Measurements from ENCODE around the gene WDFY4.
A peak's percentile ranks its signal among the peaks of the same experiment; 100 is the strongest.

Gene WDFY4

DNA sequence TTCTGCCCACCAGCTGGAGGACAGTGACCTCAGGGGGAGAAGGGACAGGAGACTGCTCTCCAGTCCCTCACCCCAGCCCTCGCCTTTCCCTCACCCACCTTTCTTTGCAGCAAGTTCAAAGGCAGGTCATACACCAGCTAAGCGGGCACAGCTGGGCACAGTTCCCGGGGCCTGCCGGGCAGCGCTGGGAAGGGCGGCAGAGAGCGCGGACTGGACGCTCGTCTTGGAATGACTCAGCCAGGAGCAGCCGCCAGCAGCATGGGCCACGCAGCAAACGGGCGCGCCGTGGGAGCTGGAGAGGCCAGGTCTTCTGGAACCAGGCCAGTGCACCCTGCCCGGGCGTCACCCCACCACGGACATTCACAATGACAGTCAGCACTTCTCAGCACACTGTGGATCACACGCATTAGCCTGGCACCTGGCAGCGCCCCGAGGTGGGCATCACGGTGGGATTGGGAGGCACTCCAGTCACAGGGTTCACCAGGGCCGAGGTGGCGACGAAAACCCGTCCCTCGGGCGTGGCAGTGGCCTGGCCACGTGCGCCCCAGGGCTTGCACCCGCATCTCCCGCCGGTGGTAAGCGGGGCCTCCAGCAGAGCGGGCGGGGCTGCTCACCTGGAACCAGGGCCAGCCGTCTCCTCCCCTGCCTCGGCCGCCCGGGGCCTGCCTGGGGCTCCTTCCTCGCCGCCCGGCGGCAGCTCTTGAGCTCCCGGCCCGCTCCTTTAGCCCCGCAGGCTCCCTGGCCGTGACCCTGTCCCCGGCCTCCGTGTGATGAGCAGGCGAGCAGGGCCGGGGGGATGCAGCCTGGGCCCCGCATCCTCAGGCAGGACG is 29.0 kb upstream of the WDFY4 start:
- Histone ChIP-seq H3K4me3 (peak overlapping the region; percentile 65), H3K9me3 (no peaks in the 10 kb centered on the region), H3K4me1 (peaks cover 35% of the 10 kb centered on the region), H3K27ac (no peak overlapping the region), H3K27me3 (peaks cover 33% of the 10 kb centered on the region), H3K9ac (peak overlapping the region; percentile 53), H3K4me2 (peak overlapping the region; percentile 96), H3K36me3 (no peaks in the 10 kb centered on the region), H4K20me1 (peaks cover 13% of the 10 kb centered on the region; the same call in 1 of the 2 replicates)
- no peak for TF ChIP-seq Cebpa-rat (IDR thresholded peaks at IDR 0.05)

DNA sequence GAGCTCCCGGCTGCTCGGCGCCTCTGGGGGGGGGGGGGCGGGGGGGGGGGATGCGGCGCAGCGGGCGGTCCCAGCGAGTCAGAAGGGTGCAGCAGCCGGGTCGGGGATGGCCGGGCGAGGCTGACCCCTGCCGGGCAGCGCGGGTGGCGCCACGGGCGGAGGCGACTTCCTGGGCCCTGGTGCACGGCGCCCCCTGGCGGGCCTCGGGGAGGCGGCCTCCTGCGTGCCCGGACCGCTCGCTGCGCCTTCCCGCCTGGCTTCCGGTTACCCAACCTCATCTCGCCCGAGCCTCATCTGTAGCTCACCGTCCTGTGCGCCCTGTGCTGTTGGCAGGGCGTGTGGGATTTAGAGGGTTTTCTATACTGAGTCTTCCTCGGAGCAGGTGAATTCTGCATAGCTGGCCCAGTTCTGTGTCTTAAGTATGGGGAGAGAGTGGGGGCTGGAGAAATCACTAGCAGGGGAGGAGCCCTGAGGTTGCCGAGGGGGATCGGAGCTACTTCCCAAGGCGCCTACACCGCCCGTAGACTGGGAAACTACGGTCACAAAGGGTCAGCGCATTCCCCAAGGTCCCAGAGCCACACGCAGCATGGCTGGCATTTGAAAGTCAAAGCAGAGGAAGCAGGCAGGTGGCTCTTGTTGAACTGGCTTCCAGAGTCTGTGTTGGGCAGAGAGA is 28.3 kb upstream of the WDFY4 start:
- Histone ChIP-seq H3K27ac (no peak overlapping the region), H3K9ac (peak overlapping the region; percentile 53)

DNA sequence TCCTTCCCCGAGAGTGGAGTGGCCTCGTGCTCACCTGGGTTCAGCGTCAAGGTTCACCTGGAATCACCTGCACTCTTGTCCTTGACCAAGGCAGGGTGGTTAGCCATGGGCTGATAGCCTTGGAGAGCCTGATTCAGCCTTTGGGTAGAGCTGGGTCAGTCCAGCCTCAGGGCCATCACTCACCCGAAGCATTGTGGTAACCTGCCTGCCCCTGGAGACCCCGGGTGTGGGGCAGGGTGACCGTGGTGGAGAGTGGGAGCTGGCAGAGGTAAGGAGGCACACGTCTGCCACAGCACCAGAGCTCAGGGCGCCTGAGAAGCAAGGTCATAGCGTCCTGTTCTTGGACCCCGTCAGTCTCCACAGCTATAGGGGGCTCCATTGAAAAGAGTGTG is 27.8 kb upstream of the WDFY4 start:
- Histone ChIP-seq H3K4me2 (peak overlapping the region; percentile 96), H3K27me3 (peaks cover 33% of the 10 kb centered on the region), H4K20me1 (peaks cover 13% of the 10 kb centered on the region; the same call in 1 of the 2 replicates), H3K4me3 (peak overlapping the region; percentile 65; the same call in 1 of the 2 replicates), H3K4me1 (peaks cover 24% of the 10 kb centered on the region), H3K36me3 (no peaks in the 10 kb centered on the region), H3K9ac (no peak overlapping the region), H3K27ac (no peak overlapping the region), H3K9me3 (no peaks in the 10 kb centered on the region)
- TF ChIP-seq Cebpa-rat (IDR thresholded peaks at IDR 0.05) = no peak

More for the DNA sequence above, 28.3 kb upstream of the WDFY4 start:
- peaks cover 13% of the 10 kb centered on the region; the same call in 1 of the 2 replicates for H4K20me1 ChIP-seq
- no peak for TF ChIP-seq Cebpa-rat (IDR thresholded peaks at IDR 0.05)
- H3K27me3 ChIP-seq = peaks cover 33% of the 10 kb centered on the region
- H3K4me3 ChIP-seq = peak overlapping the region; percentile 65
- no peaks in the 10 kb centered on the region for H3K36me3 ChIP-seq
- H3K4me2 ChIP-seq = peak overlapping the region; percentile 96
- H3K4me1 ChIP-seq = peaks cover 29% of the 10 kb centered on the region
- H3K9me3 ChIP-seq = no peaks in the 10 kb centered on the region

DNA sequence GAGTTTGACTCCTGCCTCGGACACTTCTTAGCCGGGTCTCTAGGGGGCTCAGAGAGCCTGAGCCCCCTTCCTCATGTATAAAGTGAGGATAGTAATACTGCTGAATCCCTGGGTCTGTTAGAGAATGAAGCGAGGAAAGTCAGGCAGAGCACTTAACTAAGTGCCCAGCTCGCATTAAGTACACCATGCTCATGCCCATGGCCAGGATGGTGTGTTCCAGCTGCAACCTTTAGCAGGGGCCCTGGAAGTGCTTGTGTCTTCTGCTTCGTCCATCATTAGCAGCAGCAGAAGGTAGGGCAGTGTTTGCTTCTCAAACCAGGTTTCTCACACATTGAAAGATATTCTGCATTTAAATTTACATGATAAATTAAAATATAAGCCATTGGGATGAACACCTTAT is 27.3 kb upstream of the WDFY4 start:
- H3K27me3 ChIP-seq = peaks cover 32% of the 10 kb centered on the region
- no peak overlapping the region for H3K9ac ChIP-seq
- peaks cover 13% of the 10 kb centered on the region; the same call in 1 of the 2 replicates for H4K20me1 ChIP-seq
- peaks cover 19% of the 10 kb centered on the region for H3K4me1 ChIP-seq
- H3K4me2 ChIP-seq = no peak overlapping the region
- no peaks in the 10 kb centered on the region for H3K36me3 ChIP-seq
- TF ChIP-seq Cebpa-rat (IDR thresholded peaks at IDR 0.05) = no peak
- no peaks in the 10 kb centered on the region for H3K9me3 ChIP-seq
- H3K27ac ChIP-seq = no peak overlapping the region
- no peak overlapping the region for H3K4me3 ChIP-seq

DNA sequence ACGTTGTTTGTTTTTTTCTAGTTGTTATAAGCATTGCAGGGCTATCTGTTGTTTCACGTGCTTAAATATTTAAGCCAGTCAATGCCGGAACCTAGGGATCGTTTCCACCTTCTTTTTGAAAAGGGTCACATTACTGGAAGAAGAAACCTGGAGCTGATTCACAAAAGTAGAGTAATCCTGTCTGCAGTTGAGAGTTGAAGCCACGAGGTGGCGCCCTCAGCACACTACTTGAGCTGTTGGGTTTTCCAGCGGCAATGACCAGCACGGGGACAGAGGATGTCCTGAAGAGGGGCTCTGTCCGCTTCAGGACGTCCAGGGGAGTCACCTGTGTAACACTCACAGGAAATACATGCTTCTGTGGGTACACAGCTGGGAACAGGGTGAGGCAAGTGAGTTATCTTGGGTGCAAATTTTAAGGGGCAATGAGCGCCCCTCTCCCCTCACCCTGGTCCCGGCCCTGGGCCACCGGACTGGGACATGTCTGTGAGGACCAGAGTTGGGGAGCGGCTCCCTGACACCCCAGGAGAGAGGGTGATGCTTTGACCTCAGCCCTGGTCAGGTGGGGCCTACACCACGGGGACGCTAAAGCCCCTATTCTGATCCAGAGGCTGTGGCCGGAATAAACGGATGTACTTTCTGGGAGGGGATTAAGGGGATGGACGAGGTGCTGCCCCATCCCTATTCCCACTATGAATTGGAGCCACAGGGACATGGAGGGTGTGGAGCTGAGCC is 26.3 kb upstream of the WDFY4 start:
- Histone ChIP-seq H3K27me3 (peaks cover 22% of the 10 kb centered on the region), H3K27ac (no peak overlapping the region), H3K4me1 (peaks cover 16% of the 10 kb centered on the region), H3K4me3 (no peak overlapping the region), H3K4me2 (no peak overlapping the region), H3K9ac (no peak overlapping the region), H4K20me1 (peaks cover 10% of the 10 kb centered on the region; the same call in 1 of the 2 replicates), H3K9me3 (no peaks in the 10 kb centered on the region), H3K36me3 (no peaks in the 10 kb centered on the region)
- TF ChIP-seq Cebpa-rat (IDR thresholded peaks at IDR 0.05) = no peak

DNA sequence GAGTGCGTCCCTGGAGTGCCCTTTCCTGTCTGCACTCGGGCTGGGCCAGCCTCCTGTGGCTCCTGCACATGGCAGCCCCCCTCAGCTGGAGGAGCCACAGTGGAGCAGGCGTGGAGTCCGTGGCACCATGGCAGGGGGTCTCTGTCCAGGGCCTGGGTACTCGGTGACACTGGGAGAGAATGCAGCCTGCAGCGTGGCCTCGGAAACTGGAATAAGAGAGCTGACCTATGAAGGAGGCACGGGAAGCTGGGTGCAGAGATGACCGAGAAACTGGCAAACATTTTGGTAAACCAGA is 25.8 kb upstream of the WDFY4 start:
- H3K4me1 ChIP-seq = peaks cover 16% of the 10 kb centered on the region
- H3K4me2 ChIP-seq = no peak overlapping the region
- TF ChIP-seq Cebpa-rat (IDR thresholded peaks at IDR 0.05) = no peak
- no peak overlapping the region for H3K27ac ChIP-seq
- peaks cover 17% of the 10 kb centered on the region for H3K27me3 ChIP-seq
- no peak overlapping the region for H3K9ac ChIP-seq
- H3K36me3 ChIP-seq = no peaks in the 10 kb centered on the region
- no peaks in the 10 kb centered on the region for H3K9me3 ChIP-seq
- no peak overlapping the region for H3K4me3 ChIP-seq
- peaks cover 6% of the 10 kb centered on the region; the same call in 1 of the 2 replicates for H4K20me1 ChIP-seq

DNA sequence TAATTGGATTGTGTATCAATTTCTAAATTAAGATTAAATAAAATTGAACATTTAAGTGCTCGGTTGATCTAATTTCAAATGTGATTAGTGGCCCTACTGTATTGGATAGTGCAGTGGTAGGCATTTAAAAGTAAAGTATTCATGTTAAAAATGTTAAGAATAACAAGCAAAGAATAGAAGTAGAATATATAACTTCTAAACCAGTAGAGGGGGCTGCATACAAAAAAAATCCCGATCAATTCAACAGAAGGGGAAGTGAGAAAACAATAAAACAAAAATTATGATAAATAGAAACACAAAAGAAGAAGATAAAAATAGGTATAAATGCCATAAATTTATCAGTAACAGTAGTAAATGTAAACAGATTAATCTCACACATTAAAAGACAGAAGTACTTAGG is 24.9 kb upstream of the WDFY4 start:
- H3K9me3 ChIP-seq = peaks cover 3% of the 10 kb centered on the region
- TF ChIP-seq Cebpa-rat (IDR thresholded peaks at IDR 0.05) = no peak
- no peak overlapping the region for H3K27ac ChIP-seq
- peaks cover 10% of the 10 kb centered on the region for H3K27me3 ChIP-seq
- no peak overlapping the region for H3K9ac ChIP-seq
- H3K36me3 ChIP-seq = no peaks in the 10 kb centered on the region
- no peak overlapping the region for H3K4me3 ChIP-seq
- no peaks in the 10 kb centered on the region for H4K20me1 ChIP-seq
- H3K4me2 ChIP-seq = no peak overlapping the region
- H3K4me1 ChIP-seq = peaks cover 16% of the 10 kb centered on the region

DNA sequence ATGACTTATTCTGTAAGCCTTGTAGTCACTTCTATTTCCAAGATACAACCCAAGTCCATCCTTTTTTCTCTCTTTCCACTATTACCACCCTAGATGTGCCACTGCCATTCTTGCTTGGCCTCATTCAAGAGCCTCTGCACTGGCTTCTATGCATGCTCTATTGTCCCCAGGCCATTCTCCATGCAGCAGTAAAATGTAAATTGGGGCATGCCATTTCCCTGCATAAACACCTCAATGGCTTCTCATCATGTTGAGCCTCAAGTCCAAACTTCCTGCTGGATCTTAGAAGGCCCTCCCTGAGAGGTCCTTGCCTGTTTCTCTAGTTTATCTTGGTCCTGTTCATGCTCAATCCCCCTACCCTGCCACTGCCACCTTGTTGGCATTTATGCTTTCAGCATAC is 23.2 kb upstream of the WDFY4 start:
- Histone ChIP-seq H3K27ac (no peak overlapping the region), H3K4me3 (no peak overlapping the region), H3K4me2 (no peak overlapping the region), H3K9ac (no peak overlapping the region), H4K20me1 (no peaks in the 10 kb centered on the region), H3K27me3 (no peaks in the 10 kb centered on the region), H3K36me3 (no peaks in the 10 kb centered on the region), H3K9me3 (peaks cover 18% of the 10 kb centered on the region), H3K4me1 (peaks cover 6% of the 10 kb centered on the region)
- no peak for TF ChIP-seq Cebpa-rat (IDR thresholded peaks at IDR 0.05)

DNA sequence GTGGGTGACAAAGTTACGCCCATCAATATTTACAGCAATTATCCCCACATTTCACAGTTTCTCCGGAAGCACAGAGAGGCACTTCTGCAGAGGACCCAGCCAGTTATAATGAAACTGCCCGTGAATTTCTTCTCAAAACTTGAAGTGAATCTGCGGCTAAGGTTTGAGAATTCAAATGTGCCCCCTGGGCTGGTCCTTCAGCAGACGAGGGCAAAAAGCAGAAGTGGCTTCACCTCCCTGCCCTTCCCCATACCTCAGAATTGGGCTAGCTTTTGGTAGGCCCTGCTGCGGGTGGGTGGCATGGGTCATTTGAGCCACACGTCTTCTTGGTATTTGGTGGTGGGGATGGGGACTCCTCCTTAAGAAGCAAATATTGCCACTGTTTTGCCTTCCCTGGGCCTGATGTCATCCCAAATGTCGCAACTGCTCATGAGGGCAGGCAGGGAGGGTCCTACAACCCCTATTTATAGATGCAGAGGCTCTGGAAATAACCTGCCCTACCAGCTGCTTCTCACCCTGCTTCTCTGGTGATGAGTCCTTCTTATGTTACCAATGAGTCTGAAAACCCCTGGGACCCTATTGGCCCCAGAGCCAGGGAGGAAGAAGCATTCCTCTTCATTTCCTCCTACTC is 16.6 kb upstream of the WDFY4 start:
- Histone ChIP-seq H3K9ac (peak overlapping the region; percentile 46; the same call in 1 of the 2 replicates), H3K4me1 (peaks cover 66% of the 10 kb centered on the region), H3K27me3 (no peaks in the 10 kb centered on the region), H4K20me1 (no peaks in the 10 kb centered on the region), H3K4me2 (peak overlapping the region; percentile 70), H3K27ac (peak overlapping the region; percentile 50), H3K36me3 (no peaks in the 10 kb centered on the region), H3K4me3 (no peak overlapping the region; the same call in 1 of the 2 replicates), H3K9me3 (peaks cover 18% of the 10 kb centered on the region)
- TF ChIP-seq Cebpa-rat (IDR thresholded peaks at IDR 0.05) = peak; percentile 85

Data from BLaER1 (cell line).